Central memory CD8-positive, alpha-beta T cell (primary cell): ENCODE measurements around the gene QSOX1.
A peak's percentile ranks its signal among the peaks of the same experiment; 100 is the strongest.

Experiments used
- ATAC-seq: fragments of 150-1000 bp; cut with Tn5 transposase; replicated peaks from 2 replicates; pipeline ENCODE4 v1.10.0; 2022; ENCODE audit warnings: mild to moderate bottlenecking, moderate FRiP score, moderate number of reproducible peaks; ENCODE audit not compliant: poor library complexity, severe bottlenecking; ENCODE audit errors: extremely low read depth
- DNase-seq, 2 donors: peaks; one replicate each; pipeline ENCODE4 v3.0.0; 2021; ENCODE audit warnings: low spot score in 2 of 2
- H3K27ac Mint-ChIP-seq: one replicate; pipeline ENCODE4 v1.8.0; 2022; ENCODE audit warnings: low read depth, mild to moderate bottlenecking, moderate library complexity, mixed read lengths
- H3K27me3 Mint-ChIP-seq: one replicate; pipeline ENCODE4 v1.8.0; 2022; ENCODE audit warnings: mixed read lengths
- H3K36me3 Mint-ChIP-seq: one replicate; pipeline ENCODE4 v1.8.0; 2022; ENCODE audit warnings: mild to moderate bottlenecking, moderate library complexity, mixed read lengths; ENCODE audit not compliant: insufficient read depth
- H3K4me1 Mint-ChIP-seq: one replicate; pipeline ENCODE4 v1.8.0; 2022; ENCODE audit warnings: mixed read lengths
- H3K4me3 Mint-ChIP-seq: one replicate; pipeline ENCODE4 v1.8.0; 2022; ENCODE audit warnings: mild to moderate bottlenecking, moderate library complexity, mixed read lengths
- H3K9me3 Mint-ChIP-seq: one replicate; pipeline ENCODE4 v1.8.0; 2022; ENCODE audit warnings: mixed read lengths

Gene QSOX1

GRCh38 chr1:180155182-180155682 lies 563 bp downstream of the QSOX1 start:
- H3K4me1 Mint-ChIP-seq = peaks cover 43% of the 10 kb centered on the region
- H3K36me3 Mint-ChIP-seq = peaks cover 8% of the 10 kb centered on the region

GRCh38 chr1:180156201-180156600 lies 1.5 kb downstream of the QSOX1 start:
- DNase-seq (no peak), ATAC-seq (no peak)
- peaks cover 8% of the 10 kb centered on the region for H3K36me3 Mint-ChIP-seq
- peak overlapping the region; percentile 96 for H3K27ac Mint-ChIP-seq
- H3K4me3 Mint-ChIP-seq = peak overlapping the region; percentile 97
- no peaks in the 10 kb centered on the region for H3K27me3 Mint-ChIP-seq
- H3K9me3 Mint-ChIP-seq = no peaks in the 10 kb centered on the region
- peaks cover 43% of the 10 kb centered on the region for H3K4me1 Mint-ChIP-seq

More at GRCh38 chr1:180155182-180155682, 563 bp downstream of the QSOX1 start:
- H3K9me3 Mint-ChIP-seq = no peaks in the 10 kb centered on the region
- no peak for ATAC-seq
- peak overlapping the region; percentile 96 for H3K27ac Mint-ChIP-seq
- no peak for DNase-seq
- H3K4me3 Mint-ChIP-seq = peak overlapping the region; percentile 97
- H3K27me3 Mint-ChIP-seq = no peaks in the 10 kb centered on the region

DNA sequence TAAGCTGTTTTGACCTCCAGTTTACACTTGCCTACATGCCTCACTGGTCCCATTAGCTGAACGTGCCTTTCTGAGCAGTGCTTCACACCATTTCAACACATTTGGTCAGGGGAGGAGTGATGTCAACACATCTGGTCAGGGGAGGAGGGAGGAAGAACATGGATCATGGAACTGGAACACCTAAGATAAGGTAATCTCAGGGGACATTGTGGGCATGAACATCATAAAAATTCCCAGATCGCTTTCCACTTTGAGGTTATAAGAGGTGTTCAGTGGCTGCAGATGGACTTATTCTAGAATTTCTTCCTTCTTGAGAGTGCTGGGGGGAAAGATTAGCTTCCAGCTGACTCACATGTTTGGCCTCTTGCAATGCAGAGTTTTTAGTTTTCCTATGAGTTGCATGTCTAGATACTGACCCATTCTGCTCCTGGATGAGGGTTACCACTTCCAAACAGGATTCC lies 2.0 kb downstream of the QSOX1 start:
- no peak for ATAC-seq
- DNase-seq = no peak
- H3K4me3 Mint-ChIP-seq = no peak overlapping the region
- H3K27ac Mint-ChIP-seq = no peak overlapping the region
- peaks cover 8% of the 10 kb centered on the region for H3K36me3 Mint-ChIP-seq
- peaks cover 43% of the 10 kb centered on the region for H3K4me1 Mint-ChIP-seq
- no peaks in the 10 kb centered on the region for H3K27me3 Mint-ChIP-seq
- H3K9me3 Mint-ChIP-seq = no peaks in the 10 kb centered on the region

DNA sequence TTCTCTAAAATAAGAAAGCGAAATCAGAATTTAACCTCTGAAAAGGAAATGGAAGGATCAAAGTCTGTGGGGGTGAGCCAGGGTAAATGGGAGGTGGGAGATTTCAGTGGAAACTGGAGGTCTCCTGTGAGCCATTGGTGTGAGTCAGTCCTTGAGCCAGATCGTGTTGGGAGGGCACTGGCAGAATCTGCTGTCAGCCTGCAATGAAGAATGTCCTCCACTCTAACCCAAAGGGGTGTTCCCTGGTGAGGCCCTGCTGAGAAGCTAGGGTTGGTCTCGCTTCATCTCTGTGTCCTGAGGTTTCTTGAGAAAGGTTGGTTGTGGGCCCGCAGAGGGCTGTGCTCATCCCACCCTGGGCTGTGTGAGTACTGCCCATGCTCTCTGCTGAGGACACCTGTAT lies 2.4 kb downstream of the QSOX1 start:
- Mint-ChIP-seq H3K36me3 (peaks cover 8% of the 10 kb centered on the region), H3K9me3 (no peaks in the 10 kb centered on the region), H3K4me3 (no peak overlapping the region), H3K4me1 (peaks cover 43% of the 10 kb centered on the region), H3K27me3 (no peaks in the 10 kb centered on the region), H3K27ac (no peak overlapping the region)
- no peak for DNase-seq
- ATAC-seq = no peak

GRCh38 chr1:180157576-180158057 lies 2.9 kb downstream of the QSOX1 start:
- no peaks in the 10 kb centered on the region for H3K9me3 Mint-ChIP-seq
- H3K27ac Mint-ChIP-seq = peak overlapping the region; percentile 42
- H3K36me3 Mint-ChIP-seq = peaks cover 8% of the 10 kb centered on the region
- peaks cover 43% of the 10 kb centered on the region for H3K4me1 Mint-ChIP-seq
- no peak overlapping the region for H3K4me3 Mint-ChIP-seq
- H3K27me3 Mint-ChIP-seq = no peaks in the 10 kb centered on the region
- ATAC-seq = no peak
- DNase-seq = no peak

GRCh38 chr1:180158149-180159147 lies 3.8 kb downstream of the QSOX1 start:
- Mint-ChIP-seq H3K27me3 (no peaks in the 10 kb centered on the region), H3K9me3 (no peaks in the 10 kb centered on the region), H3K27ac (peak overlapping the region; percentile 42), H3K4me3 (no peak overlapping the region), H3K4me1 (peaks cover 43% of the 10 kb centered on the region), H3K36me3 (peaks cover 8% of the 10 kb centered on the region)
- ATAC-seq = no peak
- DNase-seq = no peak

DNA sequence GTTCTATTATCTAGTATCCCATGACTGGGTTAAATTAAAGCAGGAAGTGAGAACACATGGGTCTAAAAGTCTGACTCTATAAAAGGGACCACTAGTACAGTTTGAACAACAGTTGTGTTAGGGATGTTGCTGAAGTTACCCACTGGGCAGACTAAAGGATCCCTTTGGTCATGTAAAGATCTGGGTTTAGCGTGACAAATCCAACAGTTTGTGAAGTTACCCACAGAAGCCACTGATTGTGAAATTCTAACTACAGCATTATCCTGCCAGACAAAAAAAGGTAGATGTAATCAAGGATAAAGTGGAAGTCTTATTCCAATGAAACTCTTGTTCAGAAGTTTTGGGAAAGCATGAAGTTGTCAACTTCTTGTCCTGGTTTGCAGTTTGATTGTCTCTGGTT lies 5.7 kb downstream of the QSOX1 start:
- Mint-ChIP-seq H3K27ac (no peak overlapping the region), H3K4me1 (peaks cover 46% of the 10 kb centered on the region), H3K36me3 (peaks cover 4% of the 10 kb centered on the region), H3K27me3 (no peaks in the 10 kb centered on the region), H3K9me3 (no peaks in the 10 kb centered on the region), H3K4me3 (no peak overlapping the region)
- ATAC-seq (no peak), DNase-seq (no peak)

DNA sequence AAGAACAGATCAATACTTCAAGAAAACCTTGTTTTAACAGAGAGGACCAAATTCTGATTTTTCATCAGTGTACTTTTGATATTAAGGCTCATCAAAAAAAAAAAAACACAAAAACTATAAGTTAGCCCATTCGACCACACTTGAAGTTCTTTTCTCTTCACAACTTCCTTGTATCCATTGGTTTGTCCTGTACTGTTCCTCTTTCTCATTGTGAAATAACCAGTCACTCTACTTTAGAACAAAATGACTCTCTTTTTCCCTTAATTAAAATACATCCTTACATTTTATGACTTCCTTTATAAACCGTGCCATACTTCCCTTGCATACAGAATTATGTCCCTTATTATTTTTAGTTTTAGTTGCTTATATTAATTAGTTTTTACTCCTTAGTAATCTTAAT lies 8.4 kb downstream of the QSOX1 start:
- Mint-ChIP-seq H3K4me3 (no peak overlapping the region), H3K27me3 (no peaks in the 10 kb centered on the region), H3K9me3 (no peaks in the 10 kb centered on the region), H3K4me1 (peaks cover 30% of the 10 kb centered on the region), H3K27ac (no peak overlapping the region), H3K36me3 (no peaks in the 10 kb centered on the region)
- DNase-seq (no peak), ATAC-seq (no peak)

- Mint-ChIP-seq H3K27me3 (no peaks in the 10 kb centered on the region), H3K27ac (no peak overlapping the region), H3K4me1 (peaks cover 18% of the 10 kb centered on the region), H3K9me3 (no peaks in the 10 kb centered on the region), H3K36me3 (no peaks in the 10 kb centered on the region), H3K4me3 (no peak overlapping the region)
- no peak for ATAC-seq
- no peak for DNase-seq
Observed at GRCh38 chr1:180165096-180165495, 10.4 kb downstream of the QSOX1 start.

- ATAC-seq (no peak), DNase-seq (no peak)
- no peaks in the 10 kb centered on the region for H3K27me3 Mint-ChIP-seq
- peaks cover 18% of the 10 kb centered on the region for H3K4me1 Mint-ChIP-seq
- no peaks in the 10 kb centered on the region for H3K9me3 Mint-ChIP-seq
- H3K36me3 Mint-ChIP-seq = no peaks in the 10 kb centered on the region
- H3K4me3 Mint-ChIP-seq = no peak overlapping the region
- no peak overlapping the region for H3K27ac Mint-ChIP-seq
Observed at GRCh38 chr1:180165509-180166435, 11.1 kb downstream of the QSOX1 start.

- Mint-ChIP-seq H3K4me3 (no peak overlapping the region), H3K27ac (no peak overlapping the region), H3K4me1 (peaks cover 18% of the 10 kb centered on the region), H3K36me3 (no peaks in the 10 kb centered on the region), H3K27me3 (no peaks in the 10 kb centered on the region), H3K9me3 (no peaks in the 10 kb centered on the region)
- ATAC-seq = no peak
- DNase-seq = no peak
Observed at GRCh38 chr1:180166436-180166800, 11.7 kb downstream of the QSOX1 start.

DNA sequence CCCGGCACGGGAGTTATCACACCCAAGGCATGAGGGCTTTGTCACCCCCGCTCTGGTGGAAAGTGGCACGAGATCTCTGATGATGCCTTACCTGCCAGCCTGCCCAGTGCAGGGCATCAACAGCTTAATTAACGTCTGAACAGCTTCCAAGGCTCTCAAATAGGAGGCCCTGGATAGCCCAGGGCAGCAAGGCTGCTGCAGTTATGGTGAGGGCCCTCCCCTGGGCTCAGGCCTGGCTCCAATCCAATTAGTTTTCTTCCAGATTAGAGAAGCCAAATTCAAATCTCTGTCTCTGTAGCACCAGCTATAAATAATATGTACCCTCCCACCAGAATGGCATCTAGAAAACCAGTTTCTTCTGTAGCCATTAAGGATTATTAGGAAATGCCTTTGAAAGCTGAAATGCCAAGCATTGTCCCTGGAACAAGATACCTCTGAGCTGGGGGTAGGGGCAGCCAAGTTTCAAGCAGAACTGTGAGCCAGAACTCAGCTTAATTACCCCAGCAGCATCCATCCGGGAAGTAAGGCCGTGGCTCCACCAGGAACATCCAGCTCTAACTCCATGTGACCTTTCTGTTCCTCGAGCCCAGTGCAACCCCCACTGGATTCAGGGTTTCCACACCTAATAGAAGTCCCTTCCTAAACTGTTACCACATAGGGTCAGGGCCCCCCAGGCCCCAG lies 12.5 kb downstream of the QSOX1 start:
- H3K27me3 Mint-ChIP-seq = no peaks in the 10 kb centered on the region
- no peak overlapping the region for H3K4me3 Mint-ChIP-seq
- no peaks in the 10 kb centered on the region for H3K9me3 Mint-ChIP-seq
- H3K27ac Mint-ChIP-seq = peak overlapping the region; percentile 66
- H3K4me1 Mint-ChIP-seq = peaks cover 18% of the 10 kb centered on the region
- no peak for DNase-seq
- no peaks in the 10 kb centered on the region for H3K36me3 Mint-ChIP-seq
- no peak for ATAC-seq
